HG03039 (cell line): Measurements from ENCODE around the gene LAMB4.
"Not testable (repeated sequence)": the region's sequence is repeated elsewhere in the genome, so short reads cannot be mapped to it uniquely, and the experiment has no call there.

Experiments
- ATAC-seq: cut with Tn5 transposase; IDR thresholded peaks from one replicate; pipeline ENCODE4 v1.9.1; 2021; ENCODE audit warnings: mild to moderate bottlenecking, moderate library complexity; ENCODE audit not compliant: unreplicated experiment

LAMB4 gene

GRCh38 chr7:108054537-108054936, 75.6 kb downstream of the LAMB4 start:
- ATAC-seq: no peak

GRCh38 chr7:108053250-108053649, 76.9 kb downstream of the LAMB4 start:
- ATAC-seq: no peak

DNA sequence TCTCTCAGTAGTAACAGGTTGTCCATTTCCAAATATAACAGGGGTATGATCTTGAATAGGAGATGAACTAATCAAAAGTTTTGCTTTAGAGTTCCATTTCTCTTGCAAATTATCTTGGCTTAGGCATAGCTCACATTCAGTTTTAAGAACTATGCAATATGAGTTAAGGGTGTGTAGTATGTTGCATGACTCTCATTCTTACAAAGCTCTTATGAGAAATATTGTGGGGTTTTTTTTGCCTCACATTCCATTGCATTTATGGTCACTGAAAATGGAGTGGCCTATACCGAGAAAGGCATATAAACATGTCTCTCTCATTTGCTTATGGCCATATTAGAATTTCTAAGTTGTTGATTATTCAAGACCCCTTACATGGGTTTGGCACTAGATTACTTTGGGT, 78.7 kb downstream of the LAMB4 start:
- no peak for ATAC-seq

GRCh38 chr7:108049962-108050361, 80.2 kb downstream of the LAMB4 start:
- no peak for ATAC-seq

GRCh38 chr7:108048422-108048821, 81.7 kb downstream of the LAMB4 start:
- no peak for ATAC-seq

GRCh38 chr7:108046952-108047506, 83.1 kb downstream of the LAMB4 start:
- ATAC-seq: no peak

DNA sequence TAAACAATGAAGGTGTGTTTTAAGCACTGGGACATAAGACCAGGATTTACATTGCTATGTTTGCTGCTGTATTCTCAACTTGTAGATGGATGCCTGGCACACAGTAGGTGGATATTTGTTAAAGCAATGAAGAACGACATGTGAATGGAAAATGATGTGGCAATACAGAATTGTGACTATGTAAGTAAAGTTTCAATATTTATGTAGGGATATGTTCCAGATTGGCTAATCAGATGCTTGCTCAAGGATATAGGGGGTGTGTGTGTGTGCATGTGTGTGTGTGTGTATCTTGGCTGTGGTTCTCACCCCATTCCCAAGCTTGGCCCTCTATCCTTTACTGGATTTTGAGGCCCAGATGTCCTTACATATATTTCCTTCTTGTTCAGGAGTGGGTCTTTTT, 84.5 kb downstream of the LAMB4 start:
- no peak for ATAC-seq

- no peak for ATAC-seq
Observed at GRCh38 chr7:108045154-108045553, 85.0 kb downstream of the LAMB4 start.

- no peak for ATAC-seq
Observed at GRCh38 chr7:108044345-108044744, 85.8 kb downstream of the LAMB4 start.

DNA sequence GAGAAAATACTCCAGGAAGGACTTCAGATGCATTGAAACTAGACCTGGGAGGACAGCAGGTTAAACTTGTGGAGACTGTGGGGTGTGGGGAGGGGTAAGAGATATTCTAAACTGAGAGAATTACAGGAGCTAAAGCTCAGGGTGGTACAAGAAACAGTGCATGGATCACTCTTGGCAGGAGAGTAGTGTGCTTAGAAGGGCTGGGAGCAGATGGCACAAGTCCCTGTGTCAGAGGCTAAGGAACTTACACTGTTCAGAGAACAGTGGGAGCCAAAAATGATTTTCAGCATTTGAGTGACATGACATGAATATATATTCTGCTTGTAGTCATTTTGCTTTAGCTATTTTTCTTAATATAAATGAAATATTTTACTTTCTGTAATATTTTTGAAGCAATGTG, 91.2 kb downstream of the LAMB4 start:
- no peak for ATAC-seq

DNA sequence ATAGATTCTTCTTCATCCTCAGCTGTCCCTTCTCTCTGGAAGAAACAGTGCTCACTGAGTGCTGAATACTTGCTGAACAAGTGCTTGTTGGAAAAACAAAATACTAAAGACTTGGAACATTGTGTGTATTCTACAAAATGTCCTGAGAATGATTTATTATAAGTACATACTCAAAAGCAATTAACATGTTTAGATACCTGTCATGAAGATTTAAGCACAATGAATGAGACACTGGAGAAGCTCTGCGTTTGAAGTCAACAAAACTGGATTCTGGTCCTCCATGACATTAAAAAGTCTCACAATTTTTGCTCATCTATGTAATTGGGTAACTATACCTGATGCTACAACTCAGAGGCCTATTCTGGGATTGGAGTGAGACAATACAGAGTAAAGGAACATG, 92.4 kb downstream of the LAMB4 start:
- ATAC-seq: no peak

GRCh38 chr7:108037140-108037539, 93.0 kb downstream of the LAMB4 start:
- no peak for ATAC-seq

- no peak for ATAC-seq
Observed at GRCh38 chr7:108034586-108034985, 95.6 kb downstream of the LAMB4 start.

- no peak for ATAC-seq
Observed at GRCh38 chr7:108033776-108034497, 96.2 kb downstream of the LAMB4 start.

- ATAC-seq: not testable (repeated sequence)
Observed at GRCh38 chr7:108033309-108033708, 96.9 kb downstream of the LAMB4 start.

GRCh38 chr7:108030516-108030915, 99.6 kb downstream of the LAMB4 start:
- no peak for ATAC-seq

DNA sequence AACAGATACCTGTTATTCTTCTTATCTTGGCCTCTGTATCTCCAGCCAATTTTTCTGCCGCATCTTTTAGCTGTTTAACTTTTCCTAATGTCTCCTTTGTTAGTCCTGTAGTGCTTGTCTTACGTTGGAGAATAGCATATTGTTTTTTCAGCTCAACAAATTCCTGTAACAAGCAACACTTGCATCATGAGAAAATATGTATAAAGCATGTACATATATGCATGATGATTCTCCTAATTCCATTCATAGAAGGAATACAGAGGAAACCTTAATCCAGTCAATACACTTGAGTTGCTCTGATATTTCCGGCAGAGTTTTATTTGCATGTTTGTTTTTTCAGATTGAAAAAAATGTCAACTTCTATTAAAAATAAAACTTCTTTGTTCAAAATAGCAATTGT, 101.1 kb downstream of the LAMB4 start:
- ATAC-seq: no peak

DNA sequence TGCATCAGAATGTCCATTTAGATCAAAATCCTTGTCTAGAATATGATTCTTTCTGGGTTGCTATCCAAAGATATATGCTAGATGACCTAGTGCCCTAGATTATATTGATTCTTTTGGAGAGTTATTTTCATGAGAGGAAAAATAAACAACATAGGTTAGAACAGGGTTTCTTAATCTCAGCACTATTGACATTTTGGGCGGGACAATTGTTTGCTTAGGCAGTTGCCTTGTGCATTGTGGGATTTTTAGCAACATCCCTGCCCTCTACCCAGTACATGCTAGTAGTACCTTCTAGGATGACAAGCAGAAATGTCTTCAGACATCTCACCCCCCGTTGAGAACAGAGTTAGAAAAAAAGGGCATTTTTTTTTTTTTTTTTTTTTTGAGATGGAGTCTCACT, 102.0 kb downstream of the LAMB4 start:
- no peak for ATAC-seq

DNA sequence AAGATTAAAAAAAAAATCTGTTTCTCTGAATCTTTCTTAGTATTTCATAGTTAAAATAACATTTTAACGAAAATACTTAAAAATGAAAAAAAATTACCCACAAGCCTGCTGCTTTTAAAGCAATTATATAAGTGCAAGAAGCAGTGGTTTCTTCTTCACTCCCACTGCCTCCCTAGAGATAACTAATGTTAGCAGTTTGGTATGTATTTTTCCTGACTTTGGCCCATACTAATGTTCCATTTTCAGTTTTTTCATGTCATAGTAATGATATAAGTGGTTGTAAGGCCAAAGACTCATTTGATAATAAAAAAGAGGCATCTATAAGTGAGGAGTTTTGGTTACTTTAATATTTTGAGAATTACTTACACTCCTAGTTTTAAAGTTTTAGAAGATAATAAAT, 102.9 kb downstream of the LAMB4 start:
- no peak for ATAC-seq

GRCh38 chr7:108026647-108027046, 103.5 kb downstream of the LAMB4 start:
- ATAC-seq: no peak

DNA sequence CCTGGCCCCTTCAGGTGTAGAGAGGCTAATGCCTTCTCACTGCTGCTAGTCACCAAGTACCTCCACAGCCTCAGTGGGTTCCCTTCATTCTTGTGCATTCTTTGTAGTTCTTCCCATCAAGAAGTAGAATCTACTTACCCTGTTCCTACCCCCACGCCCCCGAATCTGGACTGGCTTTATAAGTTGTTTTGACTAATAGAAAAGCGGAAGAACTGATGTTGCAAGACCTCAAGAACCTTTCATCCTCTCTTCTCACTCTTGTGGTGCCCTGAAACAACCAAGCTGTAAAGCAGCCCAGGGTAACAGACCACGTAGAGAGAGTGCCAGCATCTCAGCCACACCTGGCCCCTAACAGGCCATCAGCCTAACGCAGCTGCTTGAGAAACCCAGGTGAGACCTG, 104.0 kb downstream of the LAMB4 start:
- no peak for ATAC-seq

DNA sequence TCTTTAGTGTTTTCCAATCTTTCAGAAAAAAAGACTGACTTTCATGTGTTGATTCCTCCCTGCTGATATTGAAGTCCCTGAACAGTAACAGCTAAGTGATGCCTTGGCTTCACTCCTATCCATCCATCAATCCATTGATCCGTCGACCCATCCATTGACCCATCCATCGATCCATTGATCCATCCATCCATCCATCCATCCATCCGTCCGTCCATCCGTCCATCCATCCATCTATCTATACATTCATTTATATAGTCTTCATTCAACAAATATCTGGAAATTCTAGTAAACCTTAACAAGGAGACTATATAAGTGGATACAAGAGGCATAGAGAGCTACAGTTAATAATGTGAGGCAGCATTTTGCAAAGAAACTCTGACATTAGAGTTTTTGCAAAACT, 105.6 kb downstream of the LAMB4 start:
- ATAC-seq: no peak

DNA sequence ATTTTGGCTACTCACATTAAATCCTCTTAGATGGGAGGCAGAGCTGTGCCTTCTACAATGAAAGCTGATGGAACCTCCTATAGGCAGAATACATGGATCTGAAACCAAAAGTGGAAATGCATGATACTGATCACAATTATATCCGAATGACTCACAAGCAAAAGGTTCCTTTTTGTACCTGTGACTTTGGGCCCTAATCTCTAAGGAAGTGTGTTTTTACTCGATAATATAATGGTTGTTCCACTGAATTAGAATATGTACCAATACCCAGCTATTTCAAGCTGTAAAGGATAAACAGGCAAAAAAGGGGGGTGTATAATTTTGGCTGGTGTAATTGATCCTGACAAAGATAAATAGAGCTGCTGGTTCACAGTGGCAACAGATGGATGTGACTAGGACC, 109.6 kb downstream of the LAMB4 start:
- no peak for ATAC-seq
